Activated CD8-positive, alpha-beta memory T cell treated with anti-CD3 and anti-CD28 coated beads, Interleukin-2, amount 10 ng/mL, durations not matched to agents 7 days and 5 days (primary cell): ENCODE results near the gene HAGHL. TPM values are rescaled to one million over a fixed set of nuclear protein-coding genes. Genes with fewer than 3 reads are reported as not detected.
"Not testable (repeated sequence)": the region's sequence is repeated elsewhere in the genome, so short reads cannot be mapped to it uniquely, and the experiment has no call there.

ENCODE experiments used
- ATAC-seq: fragments of 150-1000 bp; cut with Tn5 transposase; one replicate; pipeline ENCODE4 v1.10.0; 2021; ENCODE audit warnings: moderate library complexity
- CTCF ChIA-PET: fragments of 350-600 bp; sonication (Branson Sonifier 250); formaldehyde crosslinking; loops from one replicate; lab custom pipeline; 2021; ENCODE audit warnings: antibody characterized with exemption; lab: Charles Lee
- DNase-seq: peaks from one replicate; pipeline ENCODE4 v3.0.0-alpha.2; 2020
- H3K27ac Mint-ChIP-seq: one replicate; pipeline ENCODE4 v1.8.0; 2021; ENCODE audit warnings: mild to moderate bottlenecking, mixed read lengths
- H3K27me3 Mint-ChIP-seq: one replicate; pipeline ENCODE4 v1.8.0; 2021; ENCODE audit warnings: mixed read lengths
- H3K36me3 Mint-ChIP-seq: one replicate; pipeline ENCODE4 v1.8.0; 2021; ENCODE audit warnings: mild to moderate bottlenecking, mixed read lengths
- H3K4me1 Mint-ChIP-seq: one replicate; pipeline ENCODE4 v1.8.0; 2021; ENCODE audit warnings: mixed read lengths
- H3K4me3 Mint-ChIP-seq: one replicate; pipeline ENCODE4 v1.8.0; 2021; ENCODE audit warnings: mild to moderate bottlenecking, moderate library complexity, mixed read lengths
- H3K9me3 Mint-ChIP-seq: one replicate; pipeline ENCODE4 v1.8.0; 2022; ENCODE audit warnings: low read depth, mixed read lengths
- total RNA-seq, 2 experiments: library from RNA; stranded (reverse); gene quantifications; one replicate each; pipeline ENCODE4 v1.2.3, GENCODE V29; 2021

The HAGHL gene
- total RNA-seq, 2 experiments from 2014 or later = 13.0 to 14.3 TPM

- DNase-seq = no peak
- Mint-ChIP-seq H3K9me3 (no peaks in the 10 kb centered on the region), H3K36me3 (no peaks in the 10 kb centered on the region), H3K27ac (no peak overlapping the region), H3K27me3 (peaks cover 64% of the 10 kb centered on the region), H3K4me3 (no peak overlapping the region), H3K4me1 (no peaks in the 10 kb centered on the region)
- CTCF ChIA-PET = interaction anchor here (0.8 to 1.0 kb wide), 3 partner anchors 10 to 34 kb away, joined by 3 read pairs; partner anchors contain the start of genes CIAO3 and WDR24
- ATAC-seq = no peak
Observed at GRCh38 chr16:706189-707061, 20.5 kb upstream of the HAGHL start.

- Mint-ChIP-seq H3K9me3 (no peaks in the 10 kb centered on the region), H3K36me3 (no peaks in the 10 kb centered on the region), H3K27ac (no peak overlapping the region), H3K4me3 (no peak overlapping the region), H3K27me3 (peaks cover 58% of the 10 kb centered on the region), H3K4me1 (no peaks in the 10 kb centered on the region)
- no peak for DNase-seq
- CTCF ChIA-PET = interaction anchor here (0.8 to 1.3 kb wide), 4 partner anchors 11 to 78 kb away, joined by 3 to 5 read pairs (median 3); partner anchors contain the start of genes CIAO3 and WDR24
- no peak for ATAC-seq
Observed at GRCh38 chr16:707062-707538, 19.8 kb upstream of the HAGHL start.

GRCh38 chr16:708019-708418, 18.9 kb upstream of the HAGHL start:
- CTCF ChIA-PET = interaction anchor here (1.3 kb wide), 1 partner anchor 78 kb away, joined by 5 read pairs; no protein-coding TSS in a partner anchor
- Mint-ChIP-seq H3K36me3 (no peaks in the 10 kb centered on the region), H3K4me1 (peaks cover 3% of the 10 kb centered on the region), H3K27me3 (peaks cover 53% of the 10 kb centered on the region), H3K4me3 (no peak overlapping the region), H3K9me3 (no peaks in the 10 kb centered on the region), H3K27ac (no peak overlapping the region)
- DNase-seq = no peak
- no peak for ATAC-seq

- peaks cover 3% of the 10 kb centered on the region for H3K4me1 Mint-ChIP-seq
- ATAC-seq (no peak), DNase-seq (no peak)
- no peaks in the 10 kb centered on the region for H3K36me3 Mint-ChIP-seq
- peaks cover 45% of the 10 kb centered on the region for H3K27me3 Mint-ChIP-seq
- CTCF ChIA-PET = interaction anchor here (1.8 to 2.6 kb wide), 4 partner anchors 11 to 79 kb away, joined by 4 to 12 read pairs (median 8); partner anchors contain the start of genes ANTKMT, CHTF18, CIAO3 and RPUSD1
- H3K4me3 Mint-ChIP-seq = no peak overlapping the region
- no peak overlapping the region for H3K27ac Mint-ChIP-seq
- H3K9me3 Mint-ChIP-seq = no peaks in the 10 kb centered on the region
Observed at GRCh38 chr16:708959-709358, 17.9 kb upstream of the HAGHL start.

GRCh38 chr16:709566-710499, 17.1 kb upstream of the HAGHL start:
- CTCF ChIA-PET = interaction anchor here (1.2 to 2.6 kb wide), 6 partner anchors 10 to 79 kb away, joined by 3 to 12 read pairs (median 7); partner anchors contain the start of genes ANTKMT, CHTF18, CIAO3 and RPUSD1
- peaks cover 40% of the 10 kb centered on the region for H3K27me3 Mint-ChIP-seq
- peaks cover 3% of the 10 kb centered on the region for H3K4me1 Mint-ChIP-seq
- no peaks in the 10 kb centered on the region for H3K36me3 Mint-ChIP-seq
- ATAC-seq (no peak), DNase-seq (no peak)
- H3K9me3 Mint-ChIP-seq = no peaks in the 10 kb centered on the region
- no peak overlapping the region for H3K4me3 Mint-ChIP-seq
- H3K27ac Mint-ChIP-seq = no peak overlapping the region

GRCh38 chr16:710500-711075, 16.3 kb upstream of the HAGHL start:
- peaks cover 39% of the 10 kb centered on the region for H3K27me3 Mint-ChIP-seq
- H3K27ac Mint-ChIP-seq = no peak overlapping the region
- no peak for ATAC-seq
- DNase-seq = no peak
- no peaks in the 10 kb centered on the region for H3K36me3 Mint-ChIP-seq
- no peaks in the 10 kb centered on the region for H3K9me3 Mint-ChIP-seq
- peaks cover 3% of the 10 kb centered on the region for H3K4me1 Mint-ChIP-seq
- H3K4me3 Mint-ChIP-seq = no peak overlapping the region
- CTCF ChIA-PET = interaction anchor here (1.2 to 2.6 kb wide), 6 partner anchors 9 to 78 kb away, joined by 3 to 12 read pairs (median 7); partner anchors contain the start of genes ANTKMT, CHTF18, CIAO3 and RPUSD1

- no peak overlapping the region for H3K4me3 Mint-ChIP-seq
- H3K9me3 Mint-ChIP-seq = no peaks in the 10 kb centered on the region
- no peaks in the 10 kb centered on the region for H3K36me3 Mint-ChIP-seq
- ATAC-seq = no peak
- H3K27ac Mint-ChIP-seq = no peak overlapping the region
- H3K27me3 Mint-ChIP-seq = peaks cover 43% of the 10 kb centered on the region
- H3K4me1 Mint-ChIP-seq = peaks cover 4% of the 10 kb centered on the region
- CTCF ChIA-PET = interaction anchor here (1.8 to 2.6 kb wide), 3 partner anchors 9 to 74 kb away, joined by 7 to 12 read pairs (median 7); partner anchors contain the start of gene ANTKMT
- no peak for DNase-seq
Observed at GRCh38 chr16:711084-711483, 15.8 kb upstream of the HAGHL start.

- Mint-ChIP-seq H3K9me3 (no peaks in the 10 kb centered on the region), H3K4me3 (no peak overlapping the region), H3K27ac (no peak overlapping the region), H3K36me3 (no peaks in the 10 kb centered on the region), H3K4me1 (peaks cover 8% of the 10 kb centered on the region), H3K27me3 (peaks cover 42% of the 10 kb centered on the region)
- ATAC-seq = peak; percentile 62
- peak; percentile 84 for DNase-seq
- CTCF ChIA-PET = interaction anchor here (0.6 to 6.4 kb wide), 20 partner anchors 9 to 343 kb away, joined by 3 to 116 read pairs (median 6); partner anchors contain the start of genes ANTKMT, CCDC78, CHTF18 and CIAO3
Observed at GRCh38 chr16:711548-712320, 15.2 kb upstream of the HAGHL start.

- not testable (repeated sequence) for H3K36me3 Mint-ChIP-seq, H3K4me3 Mint-ChIP-seq, H3K27ac Mint-ChIP-seq, ATAC-seq, H3K9me3 Mint-ChIP-seq, H3K4me1 Mint-ChIP-seq
- peaks cover 34% of the 10 kb centered on the region for H3K27me3 Mint-ChIP-seq
- peak; percentile 68 for DNase-seq
- CTCF ChIA-PET = interaction anchor here (0.6 to 6.4 kb wide), 21 partner anchors 8 to 342 kb away, joined by 3 to 116 read pairs (median 6); partner anchors contain the start of genes ANTKMT, CCDC78, CHTF18 and CIAO3
Observed at GRCh38 chr16:712740-713250, 14.1 kb upstream of the HAGHL start.

GRCh38 chr16:714079-714478, 12.8 kb upstream of the HAGHL start:
- CTCF ChIA-PET = interaction anchor here (0.9 to 6.4 kb wide), 9 partner anchors 11 to 343 kb away, joined by 3 to 116 read pairs (median 5); partner anchors contain the start of genes CCDC78, CHTF18, CIAO3 and HAGHL
- ATAC-seq (no peak), DNase-seq (no peak)
- H3K27me3 Mint-ChIP-seq = peaks cover 22% of the 10 kb centered on the region
- H3K36me3 Mint-ChIP-seq = no peaks in the 10 kb centered on the region
- H3K4me3 Mint-ChIP-seq = no peak overlapping the region
- H3K27ac Mint-ChIP-seq = no peak overlapping the region
- peaks cover 11% of the 10 kb centered on the region for H3K4me1 Mint-ChIP-seq
- no peaks in the 10 kb centered on the region for H3K9me3 Mint-ChIP-seq
